ENCODE results near the gene FBXL7. TPM values are rescaled to one million over a fixed set of nuclear protein-coding genes. Genes with fewer than 3 reads are reported as not detected.

Gene FBXL7
- total and polyA plus RNA-seq, 2 experiments from 2014 or later, result 4.5 to 15.2 TPM

DNA sequence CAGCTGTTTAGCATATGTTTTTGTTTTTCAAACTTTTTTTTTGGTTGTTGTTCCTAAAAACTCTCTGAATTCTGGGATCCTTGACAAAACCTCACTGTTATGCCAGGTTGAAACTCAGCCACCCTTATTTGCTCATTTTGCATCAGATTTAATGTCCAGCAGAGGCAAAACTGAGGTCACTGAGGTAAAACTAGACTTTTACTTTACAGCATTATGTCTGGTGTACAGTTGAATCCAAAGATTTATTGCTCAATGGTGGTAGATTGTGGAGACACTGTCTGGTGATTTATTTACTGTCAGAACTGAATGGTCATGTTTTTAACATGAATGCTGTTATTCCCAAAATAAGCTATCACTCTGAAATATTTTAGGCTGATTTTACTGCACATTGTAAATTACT, 87.9 kb downstream of the FBXL7 start:
- no peak overlapping the region for H3K27ac ChIP-seq (ENCODE audit: low read depth)
- Mint-ChIP-seq H3K27ac (no peak overlapping the region), H3K4me1 (peaks cover 4% of the 10 kb centered on the region; the same call in 2 of the 3 replicates), H3K9me3 (peaks cover 22% of the 10 kb centered on the region), H3K36me3 (ENCODE audit: low read depth) (peaks cover 26% of the 10 kb centered on the region), H3K4me3 (no peak overlapping the region), H3K27me3 (ENCODE audit: insufficient read depth, low read depth, poor library complexity) (no peaks in the 10 kb centered on the region)
- H3K4me1 ChIP-seq (ENCODE audit: insufficient read depth), result peaks cover 7% of the 10 kb centered on the region; the same call in 1 of the 2 replicates
- H2AFZ ChIP-seq, result no peak overlapping the region
- ATAC-seq (no peak), DNase-seq (ENCODE audit: low spot score) (no peak)
- TF ChIP-seq CREB1 (CRISPR knock-in tag; IDR thresholded peaks at IDR 0.05; ENCODE audit: low read depth) (no peak), ZNF331 (CRISPR knock-in tag; IDR thresholded peaks at IDR 0.05; ENCODE audit: low read depth) (no peak)
- H3K4me2 ChIP-seq, result no peak overlapping the region
- no peaks in the 10 kb centered on the region for H3K27me3 ChIP-seq (ENCODE audit: insufficient read depth)
- H3K9me2 ChIP-seq (ENCODE audit: insufficient read depth), result peaks cover 14% of the 10 kb centered on the region; the same call in 1 of the 2 replicates
- no peaks in the 10 kb centered on the region for H3F3A ChIP-seq (replicated peaks; ENCODE audit: low read depth)
- peaks cover 20% of the 10 kb centered on the region for H3K79me2 ChIP-seq (replicated peaks; ENCODE audit: insufficient read depth)
- no peak overlapping the region for H3K4me3 ChIP-seq
- H3K36me3 ChIP-seq (ENCODE audit: insufficient read depth), result 0 out of 2 replicates have a peak, but pooled peaks cover 6% of the 10 kb centered on the region
- no peaks in the 10 kb centered on the region for H4K20me1 ChIP-seq (replicated peaks; ENCODE audit: insufficient read depth)

DNA sequence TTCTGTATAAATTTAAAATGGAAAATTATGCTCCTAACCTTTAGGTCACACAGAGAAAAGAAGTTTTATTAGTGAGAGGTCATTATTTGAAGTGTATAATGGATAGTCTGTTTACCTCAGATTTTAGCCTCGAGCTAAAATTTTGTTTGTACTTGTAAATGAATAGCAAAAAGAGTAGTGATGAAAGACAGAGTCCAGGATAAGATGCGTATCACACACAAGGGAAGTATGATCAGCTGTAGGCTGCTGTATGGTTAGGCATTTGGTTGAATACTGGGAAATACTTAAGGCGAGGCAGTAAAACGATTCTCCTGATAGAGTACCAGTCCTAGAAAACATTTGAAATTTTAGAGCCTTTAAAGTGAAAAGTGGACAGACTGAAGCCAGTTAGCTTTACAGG, 92.7 kb downstream of the FBXL7 start:
- no peaks in the 10 kb centered on the region for H3K36me3 ChIP-seq (ENCODE audit: insufficient read depth)
- H3K9me2 ChIP-seq (ENCODE audit: insufficient read depth), result peaks cover 11% of the 10 kb centered on the region; the same call in 1 of the 2 replicates
- H4K20me1 ChIP-seq (replicated peaks; ENCODE audit: insufficient read depth), result no peaks in the 10 kb centered on the region
- DNase-seq (ENCODE audit: low spot score) (no peak), ATAC-seq (no peak)
- H3K4me1 Mint-ChIP-seq, result peaks cover 17% of the 10 kb centered on the region
- H3K27ac ChIP-seq (ENCODE audit: low read depth), result no peak overlapping the region
- H3K36me3 Mint-ChIP-seq (ENCODE audit: low read depth), result peaks cover 3% of the 10 kb centered on the region; the same call in 2 of the 3 replicates
- no peaks in the 10 kb centered on the region for H3F3A ChIP-seq (replicated peaks; ENCODE audit: low read depth)
- H3K4me2 ChIP-seq, result no peak overlapping the region
- no peak overlapping the region for H3K27ac Mint-ChIP-seq
- H3K79me2 ChIP-seq (replicated peaks; ENCODE audit: insufficient read depth), result peaks cover 18% of the 10 kb centered on the region; the same call in 1 of the 2 replicates
- H3K9me3 Mint-ChIP-seq, result no peaks in the 10 kb centered on the region
- H3K4me1 ChIP-seq (ENCODE audit: insufficient read depth), result peaks cover 22% of the 10 kb centered on the region
- no peaks in the 10 kb centered on the region for H3K27me3 Mint-ChIP-seq (ENCODE audit: insufficient read depth, low read depth, poor library complexity)
- H3K4me3 Mint-ChIP-seq, result no peak overlapping the region
- H2AFZ ChIP-seq, result no peak overlapping the region
- H3K27me3 ChIP-seq (ENCODE audit: insufficient read depth), result no peaks in the 10 kb centered on the region
- no peak overlapping the region for H3K4me3 ChIP-seq
- no peak for TF ChIP-seq EZH2 (IDR thresholded peaks at IDR 0.05; ENCODE audit: low read depth, unreplicated experiment)
- TF ChIP-seq STAT1 (IDR thresholded peaks at IDR 0.05; ENCODE audit: unreplicated experiment), result no peak
- TF ChIP-seq, protein P1, sequence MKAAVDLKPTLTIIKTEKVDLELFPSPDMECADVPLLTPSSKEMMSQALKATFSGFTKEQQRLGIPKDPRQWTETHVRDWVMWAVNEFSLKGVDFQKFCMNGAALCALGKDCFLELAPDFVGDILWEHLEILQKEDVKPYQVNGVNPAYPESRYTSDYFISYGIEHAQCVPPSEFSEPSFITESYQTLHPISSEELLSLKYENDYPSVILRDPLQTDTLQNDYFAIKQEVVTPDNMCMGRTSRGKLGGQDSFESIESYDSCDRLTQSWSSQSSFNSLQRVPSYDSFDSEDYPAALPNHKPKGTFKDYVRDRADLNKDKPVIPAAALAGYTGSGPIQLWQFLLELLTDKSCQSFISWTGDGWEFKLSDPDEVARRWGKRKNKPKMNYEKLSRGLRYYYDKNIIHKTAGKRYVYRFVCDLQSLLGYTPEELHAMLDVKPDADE (IDR thresholded peaks at IDR 0.05), result no peak
- TF ChIP-seq EZH2phosphoT487 (IDR thresholded peaks at IDR 0.05; ENCODE audit: unreplicated experiment), result no peak
- TF ChIP-seq, protein P2, sequence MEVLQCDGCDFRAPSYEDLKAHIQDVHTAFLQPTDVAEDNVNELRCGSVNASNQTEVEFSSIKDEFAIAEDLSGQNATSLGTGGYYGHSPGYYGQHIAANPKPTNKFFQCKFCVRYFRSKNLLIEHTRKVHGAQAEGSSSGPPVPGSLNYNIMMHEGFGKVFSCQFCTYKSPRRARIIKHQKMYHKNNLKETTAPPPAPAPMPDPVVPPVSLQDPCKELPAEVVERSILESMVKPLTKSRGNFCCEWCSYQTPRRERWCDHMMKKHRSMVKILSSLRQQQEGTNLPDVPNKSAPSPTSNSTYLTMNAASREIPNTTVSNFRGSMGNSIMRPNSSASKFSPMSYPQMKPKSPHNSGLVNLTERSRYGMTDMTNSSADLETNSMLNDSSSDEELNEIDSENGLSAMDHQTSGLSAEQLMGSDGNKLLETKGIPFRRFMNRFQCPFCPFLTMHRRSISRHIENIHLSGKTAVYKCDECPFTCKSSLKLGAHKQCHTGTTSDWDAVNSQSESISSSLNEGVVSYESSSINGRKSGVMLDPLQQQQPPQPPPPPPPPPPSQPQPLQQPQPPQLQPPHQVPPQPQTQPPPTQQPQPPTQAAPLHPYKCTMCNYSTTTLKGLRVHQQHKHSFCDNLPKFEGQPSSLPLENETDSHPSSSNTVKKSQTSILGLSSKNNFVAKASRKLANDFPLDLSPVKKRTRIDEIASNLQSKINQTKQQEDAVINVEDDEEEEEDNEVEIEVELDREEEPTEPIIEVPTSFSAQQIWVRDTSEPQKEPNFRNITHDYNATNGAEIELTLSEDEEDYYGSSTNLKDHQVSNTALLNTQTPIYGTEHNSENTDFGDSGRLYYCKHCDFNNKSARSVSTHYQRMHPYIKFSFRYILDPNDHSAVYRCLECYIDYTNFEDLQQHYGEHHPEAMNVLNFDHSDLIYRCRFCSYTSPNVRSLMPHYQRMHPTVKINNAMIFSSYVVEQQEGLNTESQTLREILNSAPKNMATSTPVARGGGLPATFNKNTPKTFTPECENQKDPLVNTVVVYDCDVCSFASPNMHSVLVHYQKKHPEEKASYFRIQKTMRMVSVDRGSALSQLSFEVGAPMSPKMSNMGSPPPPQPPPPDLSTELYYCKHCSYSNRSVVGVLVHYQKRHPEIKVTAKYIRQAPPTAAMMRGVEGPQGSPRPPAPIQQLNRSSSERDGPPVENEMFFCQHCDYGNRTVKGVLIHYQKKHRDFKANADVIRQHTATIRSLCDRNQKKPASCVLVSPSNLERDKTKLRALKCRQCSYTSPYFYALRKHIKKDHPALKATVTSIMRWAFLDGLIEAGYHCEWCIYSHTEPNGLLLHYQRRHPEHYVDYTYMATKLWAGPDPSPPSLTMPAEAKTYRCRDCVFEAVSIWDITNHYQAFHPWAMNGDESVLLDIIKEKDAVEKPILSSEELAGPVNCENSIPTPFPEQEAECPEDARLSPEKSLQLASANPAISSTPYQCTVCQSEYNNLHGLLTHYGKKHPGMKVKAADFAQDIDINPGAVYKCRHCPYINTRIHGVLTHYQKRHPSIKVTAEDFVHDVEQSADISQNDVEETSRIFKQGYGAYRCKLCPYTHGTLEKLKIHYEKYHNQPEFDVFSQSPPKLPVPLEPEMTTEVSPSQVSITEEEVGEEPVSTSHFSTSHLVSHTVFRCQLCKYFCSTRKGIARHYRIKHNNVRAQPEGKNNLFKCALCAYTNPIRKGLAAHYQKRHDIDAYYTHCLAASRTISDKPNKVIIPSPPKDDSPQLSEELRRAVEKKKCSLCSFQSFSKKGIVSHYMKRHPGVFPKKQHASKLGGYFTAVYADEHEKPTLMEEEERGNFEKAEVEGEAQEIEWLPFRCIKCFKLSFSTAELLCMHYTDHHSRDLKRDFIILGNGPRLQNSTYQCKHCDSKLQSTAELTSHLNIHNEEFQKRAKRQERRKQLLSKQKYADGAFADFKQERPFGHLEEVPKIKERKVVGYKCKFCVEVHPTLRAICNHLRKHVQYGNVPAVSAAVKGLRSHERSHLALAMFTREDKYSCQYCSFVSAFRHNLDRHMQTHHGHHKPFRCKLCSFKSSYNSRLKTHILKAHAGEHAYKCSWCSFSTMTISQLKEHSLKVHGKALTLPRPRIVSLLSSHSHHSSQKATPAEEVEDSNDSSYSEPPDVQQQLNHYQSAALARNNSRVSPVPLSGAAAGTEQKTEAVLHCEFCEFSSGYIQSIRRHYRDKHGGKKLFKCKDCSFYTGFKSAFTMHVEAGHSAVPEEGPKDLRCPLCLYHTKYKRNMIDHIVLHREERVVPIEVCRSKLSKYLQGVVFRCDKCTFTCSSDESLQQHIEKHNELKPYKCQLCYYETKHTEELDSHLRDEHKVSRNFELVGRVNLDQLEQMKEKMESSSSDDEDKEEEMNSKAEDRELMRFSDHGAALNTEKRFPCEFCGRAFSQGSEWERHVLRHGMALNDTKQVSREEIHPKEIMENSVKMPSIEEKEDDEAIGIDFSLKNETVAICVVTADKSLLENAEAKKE (CRISPR knock-in tag; IDR thresholded peaks at IDR 0.05), result no peak
- TF ChIP-seq JUNB (IDR thresholded peaks at IDR 0.05; ENCODE audit: unreplicated experiment), result no peak
- TF ChIP-seq POLR2AphosphoS5 (IDR thresholded peaks at IDR 0.05; ENCODE audit: low read depth), result no peak
- TF ChIP-seq NANOG (IDR thresholded peaks at IDR 0.05; ENCODE audit: borderline replicate concordance), result no peak
- TF ChIP-seq ZNF114 (CRISPR knock-in tag; IDR thresholded peaks at IDR 0.05), result no peak
- TF ChIP-seq CREB1 (CRISPR knock-in tag; IDR thresholded peaks at IDR 0.05; ENCODE audit: low read depth), result no peak
- TF ChIP-seq ZNF331 (CRISPR knock-in tag; IDR thresholded peaks at IDR 0.05; ENCODE audit: low read depth), result no peak
- TF ChIP-seq, protein P3, sequence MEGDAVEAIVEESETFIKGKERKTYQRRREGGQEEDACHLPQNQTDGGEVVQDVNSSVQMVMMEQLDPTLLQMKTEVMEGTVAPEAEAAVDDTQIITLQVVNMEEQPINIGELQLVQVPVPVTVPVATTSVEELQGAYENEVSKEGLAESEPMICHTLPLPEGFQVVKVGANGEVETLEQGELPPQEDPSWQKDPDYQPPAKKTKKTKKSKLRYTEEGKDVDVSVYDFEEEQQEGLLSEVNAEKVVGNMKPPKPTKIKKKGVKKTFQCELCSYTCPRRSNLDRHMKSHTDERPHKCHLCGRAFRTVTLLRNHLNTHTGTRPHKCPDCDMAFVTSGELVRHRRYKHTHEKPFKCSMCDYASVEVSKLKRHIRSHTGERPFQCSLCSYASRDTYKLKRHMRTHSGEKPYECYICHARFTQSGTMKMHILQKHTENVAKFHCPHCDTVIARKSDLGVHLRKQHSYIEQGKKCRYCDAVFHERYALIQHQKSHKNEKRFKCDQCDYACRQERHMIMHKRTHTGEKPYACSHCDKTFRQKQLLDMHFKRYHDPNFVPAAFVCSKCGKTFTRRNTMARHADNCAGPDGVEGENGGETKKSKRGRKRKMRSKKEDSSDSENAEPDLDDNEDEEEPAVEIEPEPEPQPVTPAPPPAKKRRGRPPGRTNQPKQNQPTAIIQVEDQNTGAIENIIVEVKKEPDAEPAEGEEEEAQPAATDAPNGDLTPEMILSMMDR (conservative IDR thresholded peaks at IDR 0.05; ENCODE audit: low read depth in 2 of 2), result no peak
